ENCODE results near the gene FAM98A. TPM values are rescaled to one million over a fixed set of nuclear protein-coding genes. Genes with fewer than 3 reads are reported as not detected.
A peak's percentile ranks its signal among the peaks of the same experiment; 100 is the strongest.

Gene FAM98A
- 20.4 and 93.6 TPM in 2 replicates for total RNA-seq

DNA sequence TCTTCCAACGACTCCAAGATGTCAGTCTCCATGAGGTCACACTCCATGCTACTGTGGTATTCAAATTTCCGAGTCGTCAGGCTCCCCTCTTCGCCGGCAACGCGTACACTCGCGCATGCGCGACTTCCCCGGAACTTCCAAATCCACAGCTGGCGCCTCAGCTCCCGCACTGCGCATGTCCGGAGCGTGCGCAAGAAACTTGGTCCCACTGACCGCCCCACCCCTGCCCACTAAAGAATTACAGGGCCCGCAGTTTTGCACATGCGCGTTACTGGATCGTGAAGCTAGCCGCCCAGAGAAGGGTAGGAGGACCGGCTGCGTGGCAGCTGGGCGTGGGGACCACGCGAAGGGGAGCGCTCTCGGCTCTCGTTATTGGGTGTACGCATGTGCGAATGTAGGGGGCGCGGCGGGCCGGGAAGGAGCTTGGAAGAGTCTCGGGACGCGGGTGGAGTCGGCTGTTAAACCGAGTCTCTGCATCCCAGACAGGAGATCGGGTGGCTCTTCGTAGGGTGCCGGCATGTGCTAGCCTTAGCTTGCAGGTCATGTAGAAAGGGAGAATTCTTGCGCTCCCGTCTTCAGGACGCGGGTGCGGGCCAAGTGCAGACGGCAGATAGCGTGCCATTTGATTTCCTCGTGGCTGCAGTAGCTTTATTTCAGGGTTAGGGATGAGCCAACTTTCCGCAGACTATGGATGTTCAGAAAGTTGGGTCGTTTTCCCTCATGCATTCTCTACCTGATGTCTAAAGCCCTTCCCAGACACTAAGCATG is at the start of gene FAM98A:
Gene FAM98A, minus strand, starts transcription at position 125 of the 768 bp plus-strand sequence. Its CDS starts 78 bp downstream, at position 47.
- peak; percentile 75 for DNase-seq (ENCODE audit: low read depth)
- H3K4me3 ChIP-seq (ENCODE audit: low read depth, low read length) = peak within 1 kb of the TSS; percentile 69
- TF ChIP-seq, protein P1, sequence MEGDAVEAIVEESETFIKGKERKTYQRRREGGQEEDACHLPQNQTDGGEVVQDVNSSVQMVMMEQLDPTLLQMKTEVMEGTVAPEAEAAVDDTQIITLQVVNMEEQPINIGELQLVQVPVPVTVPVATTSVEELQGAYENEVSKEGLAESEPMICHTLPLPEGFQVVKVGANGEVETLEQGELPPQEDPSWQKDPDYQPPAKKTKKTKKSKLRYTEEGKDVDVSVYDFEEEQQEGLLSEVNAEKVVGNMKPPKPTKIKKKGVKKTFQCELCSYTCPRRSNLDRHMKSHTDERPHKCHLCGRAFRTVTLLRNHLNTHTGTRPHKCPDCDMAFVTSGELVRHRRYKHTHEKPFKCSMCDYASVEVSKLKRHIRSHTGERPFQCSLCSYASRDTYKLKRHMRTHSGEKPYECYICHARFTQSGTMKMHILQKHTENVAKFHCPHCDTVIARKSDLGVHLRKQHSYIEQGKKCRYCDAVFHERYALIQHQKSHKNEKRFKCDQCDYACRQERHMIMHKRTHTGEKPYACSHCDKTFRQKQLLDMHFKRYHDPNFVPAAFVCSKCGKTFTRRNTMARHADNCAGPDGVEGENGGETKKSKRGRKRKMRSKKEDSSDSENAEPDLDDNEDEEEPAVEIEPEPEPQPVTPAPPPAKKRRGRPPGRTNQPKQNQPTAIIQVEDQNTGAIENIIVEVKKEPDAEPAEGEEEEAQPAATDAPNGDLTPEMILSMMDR (conservative IDR thresholded peaks at IDR 0.05; ENCODE audit: low read depth, low read length) = peak; percentile 14

DNA sequence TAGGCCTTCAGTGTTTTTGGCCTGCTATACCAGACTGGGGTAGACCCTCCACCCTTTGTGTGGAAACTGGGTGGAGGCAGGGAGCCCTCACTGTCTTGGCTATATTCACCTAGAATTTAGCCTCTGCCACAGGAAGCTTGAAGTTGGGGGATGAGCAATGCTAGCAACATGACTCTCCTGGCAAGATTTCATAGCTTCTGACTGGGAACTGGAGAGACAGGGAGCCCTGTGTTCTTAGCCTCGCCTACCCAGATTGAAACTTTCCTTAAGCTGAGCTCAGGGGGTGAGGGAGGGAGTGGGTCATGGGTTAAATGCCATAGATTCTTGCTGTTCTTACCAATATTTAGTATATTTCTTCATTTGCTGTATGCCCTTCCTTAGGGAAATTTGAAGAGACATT is 46.8 kb upstream of the FAM98A start:
- no peak overlapping the region for H3K4me3 ChIP-seq (ENCODE audit: low read depth, low read length)
- no peak for DNase-seq (ENCODE audit: low read depth)

DNA sequence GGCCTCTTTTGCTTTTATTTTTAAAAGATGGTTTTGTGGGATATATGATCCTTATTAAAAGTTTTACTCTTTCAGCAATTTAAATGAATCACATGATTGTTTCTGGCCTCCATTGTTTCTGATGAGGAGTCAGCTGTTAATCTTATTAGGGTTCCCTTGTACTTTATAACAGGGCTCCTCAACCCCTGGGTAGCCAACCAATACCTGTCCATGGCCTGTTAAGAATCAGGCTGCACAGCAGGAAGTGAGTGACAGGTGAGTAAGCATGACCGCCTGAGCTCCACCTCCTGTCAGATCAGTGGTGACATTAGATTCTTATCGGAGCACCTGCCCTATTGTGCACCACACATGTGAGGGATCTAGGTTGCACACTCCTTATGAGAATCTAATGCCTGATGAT is 45.1 kb upstream of the FAM98A start:
- no peak for DNase-seq (ENCODE audit: low read depth)
- H3K4me3 ChIP-seq (ENCODE audit: low read depth, low read length) = no peak overlapping the region
- TF ChIP-seq, protein P1 (conservative IDR thresholded peaks at IDR 0.05; ENCODE audit: low read depth, low read length) = no peak

More for the DNA sequence above, 46.8 kb upstream of the FAM98A start:
- TF ChIP-seq, protein P1 (conservative IDR thresholded peaks at IDR 0.05; ENCODE audit: low read depth, low read length) = no peak

DNA sequence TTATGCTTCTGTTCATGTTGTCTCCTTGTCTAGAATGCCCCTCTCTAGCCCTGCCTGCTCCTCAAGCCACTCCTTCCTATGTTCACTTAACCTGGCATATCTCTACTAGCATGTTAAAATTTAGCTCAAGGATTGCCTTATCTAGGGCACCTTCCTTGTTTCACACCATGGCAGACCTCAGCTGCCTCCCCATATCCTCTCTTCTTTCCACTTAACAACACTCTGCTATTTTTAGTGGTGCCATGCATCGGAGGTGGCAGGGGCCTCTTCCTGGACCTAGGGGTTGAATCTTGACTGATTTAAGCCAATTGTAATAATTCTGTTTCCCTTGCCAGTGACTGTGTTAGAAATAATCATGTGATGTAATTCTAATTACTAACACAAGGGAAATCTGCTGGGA is 36.9 kb upstream of the FAM98A start:
- H3K4me3 ChIP-seq (ENCODE audit: low read depth, low read length) = no peak overlapping the region
- DNase-seq (ENCODE audit: low read depth) = no peak

DNA sequence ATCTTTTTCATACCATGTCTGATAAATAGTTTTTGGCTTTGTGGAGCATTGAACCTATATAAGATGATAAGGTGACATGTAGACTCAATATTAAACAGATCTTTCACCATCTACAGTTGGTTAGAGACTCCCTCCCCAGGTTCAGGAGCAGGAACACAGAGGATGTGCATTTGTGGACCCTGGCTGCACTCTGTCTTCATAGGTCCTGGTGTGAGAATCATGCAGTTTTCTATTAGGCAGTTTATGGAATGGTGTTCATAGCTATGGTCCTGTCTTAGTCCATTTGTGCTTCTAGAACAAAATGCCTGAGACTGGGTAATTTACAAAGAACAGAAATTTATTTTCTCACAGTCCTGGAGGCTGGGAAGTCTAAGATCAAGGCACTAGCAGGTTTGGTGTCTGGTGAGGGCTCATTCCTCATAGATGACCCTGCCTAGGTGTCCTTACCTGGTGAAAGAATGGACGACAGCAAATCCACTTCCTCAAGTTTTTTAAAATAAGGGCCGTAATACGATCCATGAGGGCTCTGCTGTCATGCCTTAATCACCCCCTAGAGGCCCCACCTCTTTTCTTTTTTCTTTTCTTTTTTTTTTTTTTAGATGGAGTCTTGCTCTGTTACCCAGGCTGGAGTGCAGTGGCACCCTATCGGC is 35.3 kb upstream of the FAM98A start:
- DNase-seq (ENCODE audit: low read depth) = no peak
- TF ChIP-seq, protein P1 (conservative IDR thresholded peaks at IDR 0.05; ENCODE audit: low read depth, low read length) = no peak
- H3K4me3 ChIP-seq (ENCODE audit: low read depth, low read length) = no peak overlapping the region

More for the DNA sequence above, 36.9 kb upstream of the FAM98A start:
- TF ChIP-seq, protein P1 (conservative IDR thresholded peaks at IDR 0.05; ENCODE audit: low read depth, low read length) = no peak

DNA sequence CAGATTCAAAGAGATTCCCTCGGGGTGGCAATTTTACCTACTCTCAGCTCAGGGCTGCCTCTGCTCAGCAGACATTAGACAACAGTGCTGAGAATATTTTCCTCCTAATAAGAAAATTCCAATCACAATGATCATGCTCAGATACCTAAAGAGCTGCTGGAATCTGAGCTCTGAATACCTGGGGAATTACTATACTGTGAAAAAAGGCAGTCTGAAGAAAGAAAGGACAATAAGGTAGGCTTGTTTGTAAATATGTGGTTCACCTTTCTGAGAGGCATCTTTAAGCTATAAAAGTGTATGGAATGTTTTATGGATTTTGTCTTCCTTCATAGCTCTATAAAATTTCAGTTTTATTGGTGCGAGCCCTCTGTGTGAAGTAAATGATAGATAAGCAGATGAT is 34.2 kb upstream of the FAM98A start:
- no peak overlapping the region for H3K4me3 ChIP-seq (ENCODE audit: low read depth, low read length)
- TF ChIP-seq, protein P1 (conservative IDR thresholded peaks at IDR 0.05; ENCODE audit: low read depth, low read length) = no peak
- DNase-seq (ENCODE audit: low read depth) = no peak

All from epithelial cell of proximal tubule (primary cell).